Stimulated activated CD4-positive, alpha-beta T cell treated with anti-CD3 and anti-CD28 coated beads, Interleukin-2, amount 100 ng/mL, for 24 hours (primary cell): ENCODE results near the gene FRAS1.
"Not testable (repeated sequence)": the region's sequence is repeated elsewhere in the genome, so short reads cannot be mapped to it uniquely, and the experiment has no call there.

Experiments
- DNase-seq, 2 donors: peaks; one replicate each; pipeline ENCODE4 v3.0.0-alpha.2; 2020

The FRAS1 gene

GRCh38 chr4:78222575-78223186, 165.6 kb downstream of the FRAS1 start:
- DNase-seq, result no peak

DNA sequence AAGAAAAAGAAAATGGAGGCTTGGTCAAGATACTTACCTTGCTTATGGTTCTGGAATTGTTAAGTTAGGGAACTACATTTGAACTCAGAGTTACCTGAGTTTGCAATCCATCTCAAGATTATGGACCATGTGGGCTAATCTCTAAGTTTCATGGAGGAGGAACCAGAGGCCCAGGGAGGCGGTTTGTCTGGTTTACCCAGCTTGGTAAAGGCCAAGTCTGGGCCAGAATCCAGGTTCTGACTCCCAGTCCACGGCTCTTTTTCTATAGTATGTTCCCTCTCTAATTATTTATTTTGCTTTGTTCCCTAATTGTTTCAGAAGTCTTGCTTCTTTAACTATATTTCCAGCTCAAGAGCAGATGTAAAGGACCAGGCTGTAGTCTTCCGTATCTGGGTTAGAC, 168.1 kb downstream of the FRAS1 start:
- no peak for DNase-seq

DNA sequence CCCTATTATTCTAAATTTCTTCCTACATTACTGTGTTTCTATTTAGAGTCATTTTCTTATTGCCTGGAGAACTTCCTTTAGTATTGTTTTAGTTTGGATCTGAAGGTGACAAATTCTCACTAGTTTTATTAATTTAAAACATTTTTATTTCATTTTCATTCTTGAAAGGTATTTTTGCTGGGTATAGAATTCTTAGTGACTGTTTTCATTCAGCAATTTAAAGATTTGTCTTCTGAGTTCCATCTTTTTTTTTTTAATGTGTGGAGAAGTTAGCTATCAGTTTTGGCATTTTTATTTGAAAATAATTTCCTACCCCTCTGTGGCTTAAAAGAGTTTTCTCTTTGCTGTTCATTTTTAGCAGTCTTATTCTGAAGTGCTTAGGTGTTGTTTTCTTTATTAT, 169.2 kb downstream of the FRAS1 start:
- DNase-seq, result no peak

- no peak for DNase-seq
These were observed 170.4 kb downstream of the FRAS1 start for GRCh38 chr4:78227411-78228057.

DNA sequence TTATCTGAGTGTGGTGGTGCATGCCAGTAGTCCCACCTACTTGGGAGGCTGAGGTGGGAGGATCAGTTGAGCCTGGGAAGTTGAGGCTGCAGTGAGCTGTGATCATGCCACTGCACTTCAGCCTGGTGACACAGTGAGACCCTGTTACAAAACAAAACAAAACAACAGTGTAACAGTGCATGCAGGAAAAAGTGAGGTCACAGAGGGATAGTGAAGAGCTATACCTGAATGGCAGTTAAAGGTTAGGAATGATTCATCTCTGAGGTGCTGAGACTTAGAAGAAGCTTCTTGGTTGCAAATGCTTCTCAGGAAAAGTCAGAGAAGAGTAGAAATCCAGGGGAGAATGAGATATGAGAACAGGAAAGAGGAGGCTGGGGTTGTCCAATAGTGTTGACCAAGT, 178.7 kb downstream of the FRAS1 start:
- no peak for DNase-seq

GRCh38 chr4:78237360-78237759, 180.2 kb downstream of the FRAS1 start:
- DNase-seq, result no peak

- DNase-seq, result no peak
These were observed 184.9 kb downstream of the FRAS1 start for GRCh38 chr4:78242071-78242470.

DNA sequence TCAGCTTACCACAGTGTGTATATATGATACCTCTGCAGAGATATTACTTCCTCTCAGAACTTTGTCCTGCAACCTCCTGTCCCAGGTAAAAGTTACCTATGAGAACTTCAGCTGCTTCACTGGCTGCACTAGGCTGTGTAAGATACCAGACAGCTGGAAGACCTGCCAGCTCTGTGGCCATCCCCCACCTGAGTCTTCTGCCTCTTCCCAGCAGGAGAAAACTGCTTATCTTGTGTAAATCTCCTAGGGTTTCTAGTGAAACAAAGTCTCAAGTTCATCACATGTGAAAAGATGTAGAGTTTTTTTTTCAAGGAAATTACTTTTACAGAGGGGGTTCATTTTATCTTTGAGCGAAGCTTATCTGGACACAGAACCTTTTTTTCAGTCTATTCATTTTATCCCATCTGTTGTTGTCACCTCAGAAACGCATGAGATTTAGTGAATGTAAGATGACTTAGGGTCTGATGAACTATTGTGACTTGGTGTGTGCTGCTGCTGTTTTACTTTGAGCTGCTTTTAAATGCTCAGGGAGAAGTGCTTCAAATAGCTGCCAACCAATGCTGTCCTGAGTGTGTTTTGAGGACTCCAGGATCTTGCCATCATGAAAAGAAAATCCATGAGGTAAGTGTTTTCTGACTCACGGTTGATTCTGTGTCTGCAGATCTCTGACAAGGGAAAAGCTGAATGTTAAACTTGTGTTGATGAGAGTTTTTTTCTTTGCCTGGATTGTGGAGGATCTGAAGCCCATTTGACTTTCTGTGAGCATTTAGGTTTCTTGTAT, 187.8 kb downstream of the FRAS1 start:
- DNase-seq, result no peak

GRCh38 chr4:78247536-78248285, 190.6 kb downstream of the FRAS1 start:
- DNase-seq, result no peak

DNA sequence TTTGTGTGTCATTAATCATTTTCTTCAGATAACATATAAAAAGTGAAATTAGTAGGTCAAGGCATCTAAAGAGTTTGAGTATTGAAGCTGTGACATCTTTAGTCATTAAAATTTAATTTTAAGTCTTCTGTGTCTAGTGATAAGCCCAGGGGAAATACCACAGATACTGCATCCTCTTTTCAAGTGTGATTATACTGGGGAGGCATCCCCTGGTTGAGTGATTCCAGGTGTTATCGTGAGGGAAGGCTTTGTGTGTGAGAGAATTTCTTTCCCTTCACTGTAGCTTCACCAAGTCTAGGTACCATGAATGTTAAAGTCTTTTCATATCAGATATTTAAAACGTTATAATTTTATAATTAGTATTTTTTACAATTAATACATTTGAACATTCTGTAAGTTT, 193.4 kb downstream of the FRAS1 start:
- no peak for DNase-seq

- not testable (repeated sequence) for DNase-seq
These were observed 195.7 kb downstream of the FRAS1 start for GRCh38 chr4:78252773-78253172.

- no peak for DNase-seq
These were observed 197.8 kb downstream of the FRAS1 start for GRCh38 chr4:78254893-78255292.

DNA sequence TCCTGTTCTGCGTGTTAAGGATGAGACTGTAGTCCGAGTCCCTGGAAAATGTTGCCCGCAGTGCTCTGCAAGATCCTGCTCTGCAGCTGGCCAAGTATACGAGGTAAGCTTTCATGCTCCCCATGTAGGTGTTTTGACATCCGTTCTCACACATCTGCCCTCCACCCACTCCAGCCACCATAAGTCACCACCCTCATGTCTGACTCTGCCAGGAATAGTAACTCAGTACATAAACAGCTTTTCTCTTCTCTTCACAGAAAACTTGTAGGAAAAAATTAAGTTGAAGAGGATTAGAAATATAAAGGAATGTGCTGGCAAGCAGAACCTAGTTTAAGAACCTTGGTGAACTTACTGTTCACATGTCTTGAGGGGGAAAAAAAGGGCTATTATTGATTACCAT, 207.9 kb downstream of the FRAS1 start:
- DNase-seq, result no peak

DNA sequence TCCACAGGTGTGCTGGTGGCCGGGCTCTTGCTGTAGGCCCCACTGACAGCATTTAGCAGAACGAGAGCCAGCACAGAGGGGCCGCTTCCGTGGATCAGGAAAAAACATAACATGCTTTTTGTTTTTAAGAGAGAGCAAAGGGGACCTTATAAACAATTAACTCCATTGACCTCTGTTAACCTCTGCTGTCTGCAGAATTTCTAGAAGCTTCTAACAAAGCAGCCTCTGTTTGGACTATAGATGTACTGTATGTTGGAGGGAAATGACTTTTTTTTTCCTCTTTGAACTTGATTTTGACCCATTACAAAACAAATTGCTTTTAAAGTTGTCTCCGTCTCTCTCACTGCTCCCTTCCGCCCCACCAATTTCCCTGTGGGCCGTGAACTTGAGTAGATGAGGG, 210.7 kb downstream of the FRAS1 start:
- no peak for DNase-seq

DNA sequence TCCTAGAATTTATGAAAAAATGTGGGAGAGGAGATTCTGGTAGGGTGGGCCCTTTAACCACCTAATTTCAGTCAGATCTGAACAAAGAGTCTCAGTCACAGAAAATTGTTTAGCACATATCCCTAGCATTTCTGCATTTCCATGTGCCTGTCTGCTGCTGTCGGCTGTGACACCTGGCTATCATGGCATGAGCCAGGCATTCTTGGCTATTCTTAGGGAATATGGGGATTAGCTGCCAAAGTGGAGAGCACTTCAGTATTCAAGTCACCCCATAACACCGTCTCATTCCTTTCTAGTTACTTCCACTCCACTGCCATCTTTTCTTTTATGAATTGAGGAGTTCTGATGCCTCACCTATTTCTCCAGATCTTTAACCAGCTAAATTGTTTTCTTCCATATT, 211.5 kb downstream of the FRAS1 start:
- no peak for DNase-seq

DNA sequence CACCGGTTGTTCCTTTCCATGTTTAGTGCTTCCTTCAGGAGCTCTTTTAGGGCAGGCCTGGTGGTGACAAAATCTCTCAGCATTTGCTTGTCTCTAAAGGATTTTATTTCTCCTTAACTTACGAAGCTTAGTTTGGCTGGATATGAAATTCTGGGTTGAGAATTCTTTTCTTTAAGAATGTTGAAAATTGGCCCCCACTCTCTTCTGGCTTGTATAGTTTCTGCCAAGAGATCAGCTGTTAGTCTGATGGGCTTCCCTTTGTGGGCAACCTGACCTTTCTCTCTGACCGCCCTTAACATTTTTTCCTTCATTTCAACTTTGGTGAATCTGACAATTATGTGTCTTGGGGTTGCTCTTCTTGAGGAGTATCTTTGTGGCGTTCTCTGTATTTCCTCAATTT, 218.3 kb downstream of the FRAS1 start:
- not testable (repeated sequence) for DNase-seq

GRCh38 chr4:78286281-78286680, 229.2 kb downstream of the FRAS1 start:
- no peak for DNase-seq

DNA sequence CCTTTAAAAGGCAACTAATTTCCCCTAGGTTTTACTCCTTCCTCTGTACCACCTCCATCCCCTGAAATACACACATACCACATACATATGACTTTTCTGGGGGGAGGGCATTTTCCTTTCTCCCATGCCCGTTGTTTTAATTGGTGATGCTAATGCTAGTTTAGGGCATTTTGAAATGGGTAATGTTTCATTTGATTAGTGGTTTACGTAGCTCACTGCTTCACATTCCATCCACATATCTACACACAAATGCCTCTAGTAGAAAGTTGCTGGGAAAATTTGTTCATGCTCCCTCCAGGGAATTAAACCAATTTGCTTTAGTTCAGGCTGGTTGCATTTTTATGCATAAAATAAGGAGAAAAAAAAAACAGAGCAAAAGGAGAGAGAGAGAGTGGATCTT, 231.2 kb downstream of the FRAS1 start:
- DNase-seq, result no peak

DNA sequence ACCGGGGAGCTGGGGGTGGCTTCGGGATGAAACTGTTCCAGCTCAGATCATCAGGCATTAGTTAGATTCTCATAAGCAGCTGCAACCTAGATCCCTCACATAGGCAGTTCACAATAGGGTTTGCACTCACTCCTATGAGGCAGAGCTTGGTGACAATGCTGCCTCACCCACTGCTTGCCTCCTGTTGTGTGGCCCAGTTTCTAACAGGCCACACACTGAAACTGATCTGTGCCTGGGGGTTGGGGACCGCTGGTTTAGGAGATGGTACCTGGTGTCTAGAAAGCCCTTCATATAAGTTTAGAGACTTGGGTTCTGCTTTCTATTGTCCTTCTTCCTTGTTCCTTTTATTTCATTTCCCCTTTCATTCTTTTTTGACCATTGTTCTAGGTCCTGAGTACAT, 234.2 kb downstream of the FRAS1 start:
- DNase-seq, result no peak

DNA sequence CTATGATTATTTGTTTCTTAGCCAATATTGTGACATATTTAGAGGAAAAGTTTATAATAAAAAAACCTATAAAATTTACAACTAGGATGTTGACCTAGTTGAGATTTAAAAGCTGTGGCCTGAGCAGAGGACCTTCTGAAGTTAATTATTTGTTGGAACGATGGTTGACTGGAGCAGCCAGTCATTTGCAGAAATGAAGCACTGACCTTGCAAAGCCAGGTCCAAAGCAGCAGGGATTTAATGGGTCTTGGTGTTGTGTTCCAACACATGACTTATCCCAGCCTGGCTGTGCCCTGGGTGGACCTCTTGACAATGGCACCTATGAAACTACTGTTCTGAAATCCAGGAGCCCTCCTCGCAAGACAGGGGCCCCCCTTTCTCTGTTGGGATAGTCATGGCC, 235.2 kb downstream of the FRAS1 start:
- DNase-seq, result no peak

DNA sequence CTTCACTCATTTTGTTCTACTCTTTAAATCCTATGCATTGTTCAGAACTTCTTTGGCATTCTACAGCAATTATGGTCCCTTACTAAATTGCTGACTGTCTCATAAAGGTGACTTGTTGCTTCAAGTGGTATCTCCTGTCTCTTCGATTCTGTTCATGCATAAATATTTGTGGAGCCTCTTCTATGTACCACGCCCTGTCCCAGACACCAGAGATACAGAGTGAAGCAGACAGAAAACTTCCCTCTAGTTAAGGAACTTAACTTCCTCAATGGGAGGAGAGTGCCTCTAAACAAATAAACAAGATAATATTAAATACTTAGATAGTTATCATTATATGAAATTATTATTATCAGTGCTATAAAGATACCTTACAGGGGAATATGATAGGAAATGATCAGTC, 235.7 kb downstream of the FRAS1 start:
- no peak for DNase-seq

GRCh38 chr4:78293348-78293747, 236.2 kb downstream of the FRAS1 start:
- DNase-seq, result no peak

GRCh38 chr4:78293821-78294301, 236.7 kb downstream of the FRAS1 start:
- DNase-seq, result no peak
